EH (cell line): ENCODE data around the gene CACNA1A.
A peak's percentile ranks its signal among the peaks of the same experiment; 100 is the strongest.

ENCODE experiments used
- DNase-seq: peaks from one replicate; pipeline ENCODE4 v3.0.0-alpha.2; 2015; ENCODE audit warnings: low read depth

CACNA1A gene

DNA sequence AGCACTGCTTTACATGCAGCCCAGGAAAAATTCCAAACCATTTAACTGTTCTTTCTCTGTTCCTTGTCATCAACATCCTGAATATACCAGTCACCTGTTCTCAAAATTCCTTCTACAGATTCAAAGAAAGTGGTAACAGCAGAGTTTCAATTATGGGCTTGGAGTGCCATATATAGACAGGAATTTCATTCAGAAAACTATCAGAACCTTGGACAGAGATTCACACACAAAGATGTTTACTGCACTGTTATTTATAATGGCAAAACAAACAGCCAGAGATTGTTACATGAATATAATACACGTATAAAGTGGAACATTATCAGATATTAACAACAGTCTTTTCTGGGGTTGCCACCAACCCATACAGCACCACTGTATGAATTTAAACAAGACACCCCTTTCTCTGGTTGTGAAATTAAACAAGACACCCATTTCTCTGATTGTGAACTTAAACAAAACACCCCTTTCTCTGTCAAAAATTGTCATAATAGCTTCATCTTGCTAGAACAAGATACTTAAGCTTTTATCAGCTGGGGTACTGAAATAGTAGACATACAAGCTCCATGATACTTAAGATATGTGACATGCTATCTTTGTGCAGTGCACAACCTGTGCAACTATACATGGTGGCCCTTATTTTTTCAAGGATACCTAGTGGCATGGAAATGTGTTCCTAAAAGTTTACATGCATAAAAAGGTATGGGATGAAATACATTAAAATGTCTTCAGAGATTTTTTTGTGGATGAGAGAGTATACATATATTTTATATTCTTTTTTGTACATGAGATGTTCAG, 12.6 kb downstream of the CACNA1A start:
- DNase-seq, result peak; percentile 16

DNA sequence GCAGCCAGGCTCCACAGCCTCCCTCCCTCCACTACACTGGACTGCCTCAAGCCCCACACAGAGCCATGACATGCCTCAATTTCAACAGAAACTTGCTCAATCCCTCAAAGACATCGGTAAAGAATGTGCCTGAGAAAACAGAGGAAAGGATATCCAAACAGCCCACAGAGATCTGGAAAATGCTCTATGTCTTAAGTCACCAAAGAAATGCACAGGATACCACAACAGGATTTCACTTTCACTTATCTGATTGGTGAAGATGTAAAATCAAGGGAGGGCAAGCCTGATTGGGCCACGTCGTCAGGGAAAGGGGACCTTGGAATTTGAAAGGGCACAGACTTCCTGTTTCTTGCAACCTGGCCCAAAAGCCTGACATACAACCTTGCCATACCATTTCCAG, 14.2 kb downstream of the CACNA1A start:
- DNase-seq, result peak; percentile 74

DNA sequence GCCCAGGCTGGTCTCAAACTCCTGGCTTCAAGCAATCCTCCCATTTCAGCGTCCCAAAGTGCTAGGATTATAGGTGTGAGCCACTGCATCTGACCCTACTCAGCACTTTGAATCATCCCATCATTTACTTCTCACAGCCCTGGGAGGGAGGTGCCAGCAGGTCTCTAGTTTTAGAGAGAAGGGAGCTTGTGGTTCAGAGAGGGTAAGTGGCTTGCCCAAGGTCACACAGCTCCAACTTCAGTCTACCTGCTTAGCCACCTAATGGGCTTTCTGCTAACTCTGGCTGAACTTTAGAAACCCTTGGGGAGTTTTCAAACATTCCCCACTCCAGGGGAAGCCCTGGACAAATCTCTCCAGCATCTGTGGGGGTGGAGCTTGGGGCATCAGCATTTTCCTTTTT, 18.3 kb downstream of the CACNA1A start:
- DNase-seq, result no peak

DNA sequence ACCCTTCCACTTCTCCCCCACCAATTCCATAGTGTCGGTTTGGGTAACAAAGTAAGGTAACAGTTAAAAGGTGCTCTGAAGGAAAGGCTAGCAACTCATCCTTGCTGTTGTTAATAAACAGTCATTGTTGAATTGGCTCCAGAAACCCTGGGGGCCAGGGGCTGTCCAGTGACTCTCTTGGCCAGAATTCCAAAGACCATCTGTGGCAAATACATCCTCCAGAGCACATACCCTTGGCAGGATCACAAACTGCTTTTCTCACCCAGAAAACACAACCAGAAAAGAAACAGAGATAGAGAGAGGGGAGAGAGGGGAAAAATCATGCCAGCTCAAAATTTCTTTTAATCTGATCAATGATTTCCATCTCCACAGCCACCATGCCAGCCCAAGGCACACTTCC, 22.1 kb downstream of the CACNA1A start:
- DNase-seq, result no peak

DNA sequence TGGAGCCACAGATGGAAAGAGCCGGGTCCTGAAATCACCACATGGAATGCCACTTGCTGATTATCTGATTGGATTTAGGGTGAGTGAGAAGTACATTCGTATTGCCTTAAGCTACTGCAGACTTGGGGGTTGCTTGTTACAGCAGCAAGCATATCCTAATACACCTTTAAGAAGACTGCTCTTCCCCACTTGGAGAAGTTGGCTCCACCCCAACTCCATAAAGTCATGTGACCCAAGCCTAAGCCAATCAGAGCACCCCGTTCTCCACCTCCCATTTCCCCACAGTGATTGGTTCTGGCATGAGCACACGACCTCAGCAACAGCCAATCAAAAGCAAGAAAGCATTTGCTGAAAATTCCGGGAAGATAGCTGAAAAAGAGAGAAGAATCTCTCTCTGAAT, 23.1 kb downstream of the CACNA1A start:
- DNase-seq, result no peak

DNA sequence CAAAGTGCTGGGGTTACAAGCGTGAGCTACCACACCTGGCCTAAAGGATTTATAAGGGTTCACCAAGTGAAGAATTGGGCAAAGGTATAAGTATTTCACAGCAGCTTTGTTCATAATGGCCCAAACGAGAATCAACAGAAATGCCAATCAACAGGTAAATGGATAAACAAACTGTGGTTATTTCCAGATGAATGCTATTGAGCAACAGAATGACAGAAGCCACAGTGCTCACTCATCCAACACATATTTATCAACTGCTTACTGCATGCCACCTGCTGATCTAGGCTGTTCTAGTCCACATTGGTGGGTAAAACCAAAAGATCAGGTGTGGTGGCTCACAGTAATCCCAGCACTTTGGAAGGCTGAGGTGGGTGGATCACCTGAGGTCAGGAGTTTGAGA, 27.7 kb downstream of the CACNA1A start:
- no peak for DNase-seq

DNA sequence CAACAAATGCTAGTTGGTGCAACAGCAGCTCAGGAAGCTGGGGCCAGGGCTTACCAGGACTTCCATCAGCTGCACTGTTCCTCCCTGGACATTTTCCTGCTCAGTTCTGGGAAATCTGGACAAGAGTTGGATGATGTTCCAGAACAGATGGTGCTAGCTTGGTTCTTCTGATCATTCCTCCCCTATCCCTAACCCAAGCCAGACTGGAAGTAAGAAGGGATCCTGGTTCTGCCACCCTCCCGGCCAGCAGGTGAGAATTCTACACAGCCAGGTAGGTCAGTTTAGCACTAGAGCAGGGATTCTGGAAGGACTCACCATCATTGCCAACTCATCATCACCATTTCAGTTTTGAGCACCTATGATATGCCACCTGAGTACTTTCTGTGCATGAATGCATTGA, 30.2 kb downstream of the CACNA1A start:
- no peak for DNase-seq

DNA sequence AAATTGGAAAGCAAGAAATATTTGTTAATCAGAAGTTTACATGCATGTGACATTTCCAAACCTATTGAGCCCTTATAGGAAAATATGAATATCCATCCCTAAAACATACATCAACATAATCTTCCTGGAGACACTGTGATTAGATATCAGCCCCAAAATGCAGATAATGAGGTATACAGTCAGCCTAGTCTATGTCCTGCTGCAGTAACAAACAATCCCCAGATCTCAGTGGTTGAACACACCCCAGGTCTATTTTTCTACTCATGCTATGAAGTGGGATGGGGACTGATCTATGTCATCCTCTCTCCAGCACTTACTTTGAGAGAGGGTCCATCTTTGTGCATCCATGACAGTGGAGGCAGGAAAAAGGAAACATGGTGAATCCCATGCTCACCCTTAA, 31.2 kb downstream of the CACNA1A start:
- DNase-seq, result no peak

DNA sequence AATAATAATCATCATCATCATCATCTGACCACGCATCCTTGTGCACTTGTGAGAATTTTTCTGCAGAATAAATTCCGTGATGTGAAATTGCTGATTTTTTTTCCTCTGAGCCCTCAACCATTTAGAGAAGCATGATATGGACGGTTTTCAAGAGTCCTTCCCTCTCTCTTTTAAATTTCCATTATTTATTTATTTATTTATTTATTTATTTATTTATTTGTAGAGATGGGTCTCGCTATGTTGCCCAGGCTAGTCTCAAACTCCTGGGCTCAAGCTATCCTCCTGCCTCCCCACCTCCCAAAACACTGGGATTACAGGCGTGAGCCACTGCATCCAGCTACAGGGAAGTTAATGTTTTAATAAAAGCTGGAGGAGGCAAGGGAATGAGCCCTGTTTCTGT, 39.6 kb downstream of the CACNA1A start:
- no peak for DNase-seq

DNA sequence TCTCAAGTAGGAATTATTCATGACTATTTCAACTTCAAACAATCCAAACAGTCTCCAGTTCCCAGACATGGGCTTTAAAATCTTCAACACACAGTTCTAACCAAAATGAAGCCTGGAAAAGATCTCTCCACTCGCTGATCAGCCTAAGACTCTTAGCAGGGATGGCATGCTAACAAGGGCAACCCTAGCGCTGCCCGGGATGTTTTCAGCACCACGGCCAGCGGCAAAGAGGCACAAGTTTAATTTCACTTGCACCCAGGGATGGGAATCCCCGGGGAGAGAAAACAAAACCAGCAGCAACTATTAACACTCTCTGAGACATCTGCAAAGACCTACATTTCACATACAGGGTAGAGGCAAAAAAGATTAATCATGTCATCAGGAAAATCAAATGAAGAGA, 43.0 kb downstream of the CACNA1A start:
- peak; percentile 26 for DNase-seq

DNA sequence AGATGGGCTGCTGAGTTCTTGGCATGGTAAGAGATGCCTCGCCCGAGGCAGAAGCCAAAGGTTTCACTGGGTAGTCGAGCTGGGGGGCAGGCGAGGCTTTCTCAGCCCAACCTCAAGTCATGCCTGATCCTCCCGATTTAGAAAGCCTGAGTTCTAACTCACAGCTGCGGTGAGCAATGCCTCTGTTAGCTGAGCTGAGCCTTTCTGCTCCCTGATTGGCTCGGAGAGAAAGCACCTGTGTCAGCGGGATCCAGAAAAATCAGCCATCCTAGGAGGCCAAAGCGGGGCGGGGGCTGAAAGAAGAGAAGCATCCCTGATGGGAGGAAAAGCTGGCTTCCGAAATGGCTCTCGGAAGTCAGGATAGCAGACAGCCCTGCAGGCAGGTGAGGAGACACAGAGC, 44.7 kb downstream of the CACNA1A start:
- DNase-seq, result no peak

DNA sequence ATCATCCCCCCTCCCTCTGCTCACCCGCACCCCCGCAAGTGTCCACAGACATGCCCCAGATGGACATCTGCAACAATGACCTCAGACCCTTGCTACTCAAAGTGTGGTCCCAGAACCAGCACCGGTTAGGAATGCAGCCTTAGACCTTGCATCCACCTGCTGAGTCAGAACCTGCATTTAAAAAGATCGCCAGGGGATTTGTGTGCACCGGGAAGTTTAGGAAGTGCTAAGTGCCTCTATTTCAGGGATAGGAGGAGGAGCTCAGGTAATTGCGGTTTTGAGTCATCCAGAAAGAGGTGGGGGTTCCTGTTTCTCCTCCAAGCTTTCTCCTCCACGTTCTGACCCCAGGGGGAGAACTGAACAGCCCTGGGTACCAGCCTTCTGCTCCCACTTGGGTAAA, 46.2 kb downstream of the CACNA1A start:
- no peak for DNase-seq

DNA sequence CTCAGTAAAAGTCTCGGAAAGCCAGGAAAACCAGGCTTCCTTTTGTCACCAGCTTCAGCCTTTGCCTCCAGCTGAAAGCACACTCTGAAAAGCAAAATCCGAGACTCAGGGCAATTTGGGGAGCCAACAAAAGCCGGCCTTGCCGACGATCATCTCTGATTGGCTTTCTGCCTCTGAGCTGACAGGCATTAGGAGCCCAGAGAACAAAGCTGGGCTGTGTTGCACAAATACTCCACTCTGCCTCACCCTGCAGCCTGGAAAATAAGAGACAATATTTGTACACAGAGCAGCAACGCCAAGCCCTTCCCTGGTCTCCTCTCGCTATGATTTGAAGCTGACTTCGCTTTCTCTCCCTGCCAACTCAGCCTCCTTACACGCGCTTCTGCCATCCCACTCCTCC, 46.9 kb downstream of the CACNA1A start:
- DNase-seq, result no peak

DNA sequence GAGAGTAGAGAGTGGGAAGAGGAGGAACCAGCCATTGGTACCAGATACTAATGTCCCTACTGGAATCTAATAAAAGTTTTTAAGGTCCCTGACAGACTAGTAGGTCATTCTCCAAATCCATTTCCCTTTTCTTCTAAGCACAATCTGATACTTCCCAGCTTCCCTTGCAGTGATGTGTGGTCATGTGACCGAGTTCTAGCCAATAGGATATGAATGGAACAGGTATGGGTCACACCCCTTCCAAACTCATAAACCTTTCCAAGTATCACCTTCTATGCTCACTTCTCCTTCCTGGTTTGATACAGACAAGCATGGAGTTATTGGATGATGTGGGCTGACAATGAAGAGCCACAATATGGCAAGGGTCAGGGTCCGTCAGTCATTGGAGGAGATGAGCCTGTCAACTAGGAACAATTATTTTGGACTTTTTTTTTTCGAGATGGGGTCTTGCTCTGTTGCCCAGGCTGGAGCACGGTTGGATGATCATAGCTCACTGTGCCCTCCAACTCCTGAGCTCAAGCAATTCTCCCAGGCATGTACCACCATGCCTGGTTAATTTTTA, 54.8 kb downstream of the CACNA1A start:
- no peak for DNase-seq

DNA sequence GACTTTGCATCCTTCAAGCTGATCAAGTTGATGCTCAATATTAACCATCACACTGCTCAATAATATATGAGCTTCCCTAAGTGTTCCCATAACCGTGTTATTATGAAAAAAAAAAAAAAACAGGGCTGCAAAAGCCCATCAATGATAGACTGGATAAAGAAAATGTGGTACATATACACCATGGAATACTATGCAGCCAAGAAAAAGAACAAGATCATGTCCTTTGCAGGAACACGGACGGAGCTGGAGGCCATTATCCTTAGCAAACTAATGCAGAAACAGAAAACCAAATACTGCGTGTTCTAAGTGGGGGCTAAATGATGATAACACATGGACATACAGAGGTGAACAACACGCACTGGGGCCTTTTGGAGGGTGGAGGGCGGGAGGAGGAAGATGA, 58.3 kb downstream of the CACNA1A start:
- DNase-seq, result no peak

DNA sequence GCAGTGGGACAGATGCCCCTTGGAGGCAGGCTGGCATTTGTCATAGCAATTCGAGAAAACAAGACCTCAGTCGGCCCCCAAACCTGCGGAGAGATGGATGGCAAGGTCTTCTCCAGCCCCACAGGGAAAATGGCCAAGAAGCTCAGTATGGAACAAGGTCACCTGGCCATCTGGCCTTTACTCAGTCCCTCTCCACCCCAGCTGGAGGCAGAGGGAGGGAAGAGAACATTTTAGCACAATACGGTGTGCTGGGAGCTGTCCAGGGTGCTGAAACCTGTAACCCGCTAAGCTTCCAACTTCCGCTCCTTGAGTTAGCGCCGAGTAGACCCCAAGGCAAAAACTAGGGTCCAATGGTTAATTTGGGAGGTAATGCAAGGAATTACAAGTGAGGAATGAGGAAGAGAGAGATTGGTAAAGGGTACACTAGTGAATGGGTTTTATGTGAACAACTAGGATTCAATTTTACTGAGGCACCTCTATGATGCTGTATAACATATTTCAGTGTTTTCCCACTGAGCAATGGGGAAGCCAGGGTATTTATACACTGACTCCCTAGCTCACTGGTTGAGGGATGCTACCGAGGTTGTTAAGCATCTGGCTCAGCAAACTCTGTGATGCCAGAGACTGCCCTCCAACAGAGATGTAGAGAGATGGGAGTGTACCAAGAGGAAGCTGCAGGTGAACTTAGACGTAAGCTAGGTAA, 64.3 kb downstream of the CACNA1A start:
- DNase-seq, result peak; percentile 60

DNA sequence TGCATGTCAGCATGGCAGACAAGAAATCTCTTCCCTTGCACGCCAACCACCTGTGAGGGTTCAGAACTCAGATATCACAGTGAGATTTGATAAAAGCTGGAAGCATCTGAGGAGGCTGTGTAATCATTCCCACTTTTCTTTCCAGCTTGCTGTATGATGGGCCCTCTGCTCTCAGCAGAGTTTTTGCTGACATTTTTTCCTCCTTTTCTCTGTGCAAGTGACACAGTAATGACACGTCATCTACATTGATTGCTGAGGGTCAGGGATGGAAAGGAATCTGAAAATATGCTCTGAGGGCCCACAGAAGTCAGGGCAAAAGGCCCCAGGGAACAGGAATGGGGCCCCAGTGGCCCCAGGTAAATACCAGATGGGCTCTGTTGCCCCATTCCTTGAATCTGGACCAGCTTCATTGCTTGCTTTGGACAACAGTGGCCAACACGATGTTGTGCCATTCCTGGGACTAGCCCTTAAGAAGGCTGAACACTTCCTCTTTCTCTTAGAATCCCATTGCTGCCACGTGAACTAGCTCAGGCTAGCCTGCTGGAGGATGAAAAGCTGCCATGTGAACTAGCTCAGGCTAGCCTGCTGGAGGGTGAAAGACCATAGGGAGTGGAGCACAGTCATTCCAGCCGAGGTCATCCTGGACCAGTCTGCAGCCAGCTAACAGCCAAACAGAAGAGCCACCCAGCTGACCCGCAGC, 68.2 kb downstream of the CACNA1A start:
- no peak for DNase-seq

DNA sequence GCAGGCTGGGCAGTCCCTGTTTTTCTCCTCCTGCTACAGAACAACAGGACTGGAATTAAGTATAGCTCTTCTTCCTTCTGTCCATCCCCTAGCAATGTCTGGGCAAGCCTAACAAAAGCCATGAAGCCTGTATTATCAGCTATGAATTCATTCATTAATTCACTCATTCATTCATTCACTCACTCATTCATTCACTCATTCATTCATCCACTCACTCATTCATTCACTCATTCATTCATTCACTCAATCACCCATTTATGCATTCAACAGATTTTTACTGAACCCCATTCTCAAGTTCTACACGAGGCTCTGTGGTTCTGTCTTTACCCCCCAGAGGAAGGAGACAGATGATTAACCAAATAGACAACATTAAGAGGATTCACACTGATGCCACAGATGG, 69.9 kb downstream of the CACNA1A start:
- no peak for DNase-seq

DNA sequence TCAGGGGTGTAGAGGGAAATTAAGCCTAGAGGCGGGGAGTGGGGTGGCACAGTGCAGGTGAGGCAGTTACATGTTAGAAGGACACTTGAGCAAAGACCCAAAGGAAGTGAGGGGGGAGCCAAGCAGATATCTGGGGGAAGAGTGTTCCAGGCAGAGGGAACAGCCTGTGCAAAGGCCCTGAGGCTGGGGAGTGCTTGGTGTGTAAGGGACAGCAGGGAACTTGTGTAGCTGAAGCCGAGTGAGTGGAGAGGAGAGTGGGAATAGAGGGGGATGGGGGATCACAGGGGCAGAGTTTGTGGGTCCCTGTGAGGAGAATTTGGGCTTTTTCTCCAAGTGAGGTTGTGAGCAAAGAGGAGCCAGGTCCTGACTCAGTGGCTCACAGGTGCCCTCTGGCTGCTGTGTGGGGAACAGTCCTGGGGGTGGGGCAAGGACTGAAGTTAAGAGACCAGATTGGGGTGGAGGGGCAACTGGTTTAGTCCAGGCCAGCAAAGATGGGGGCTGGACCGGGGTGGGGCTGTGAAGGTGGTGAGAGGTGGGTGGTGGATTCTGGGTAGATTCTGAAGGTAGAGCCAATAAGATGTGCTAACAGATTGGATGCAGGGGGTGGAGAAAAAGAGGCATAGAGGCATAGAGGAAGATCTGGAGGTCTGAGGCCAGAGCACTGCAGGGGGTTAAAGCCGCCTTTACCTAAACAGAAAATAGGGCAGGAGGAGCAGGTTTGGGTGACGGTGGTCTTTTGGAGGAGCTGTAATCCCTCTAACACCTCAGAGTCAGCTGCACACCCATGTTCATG, 75.3 kb downstream of the CACNA1A start:
- peak; percentile 65 for DNase-seq

DNA sequence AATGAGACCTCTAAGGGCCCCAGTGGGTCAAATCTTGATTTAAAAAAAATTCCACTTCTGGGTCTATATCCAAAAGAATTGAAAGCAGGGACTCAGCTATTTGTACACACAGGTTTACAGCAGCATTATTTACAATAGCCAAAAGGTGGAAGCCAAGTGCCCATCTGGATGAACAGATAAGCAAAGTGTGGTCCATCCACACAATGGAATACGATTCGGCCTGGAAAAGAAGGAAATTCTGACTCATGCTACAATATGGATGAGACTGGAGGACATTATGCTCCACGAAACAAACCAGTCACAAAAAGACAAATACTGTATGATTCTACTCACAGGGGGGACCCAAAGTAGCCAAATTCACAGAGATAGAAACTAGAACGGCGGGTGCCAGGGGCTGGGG, 76.7 kb downstream of the CACNA1A start:
- no peak for DNase-seq

DNA sequence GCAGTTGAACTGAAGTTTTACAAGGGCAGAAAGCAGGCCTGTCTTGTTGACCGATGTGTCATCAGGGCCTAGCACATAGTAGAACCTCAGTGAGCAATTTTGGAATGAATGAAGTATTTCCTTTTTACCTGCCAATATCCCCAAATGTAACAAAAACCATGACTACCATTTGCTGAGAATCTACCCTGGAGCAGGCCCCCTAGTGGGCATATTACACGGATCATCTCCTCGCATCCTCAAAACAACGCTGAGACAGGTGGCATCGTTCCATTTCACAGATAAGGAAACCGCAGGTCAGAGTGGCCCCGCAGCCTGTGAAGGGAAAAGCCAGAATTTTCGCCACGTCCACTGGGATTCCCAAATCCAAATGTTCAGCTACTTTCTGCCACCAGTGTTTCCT, 77.9 kb downstream of the CACNA1A start:
- peak; percentile 15 for DNase-seq
